HG02884 (cell line): ENCODE measurements around the gene RAB31.
"Not testable (repeated sequence)": the region's sequence is repeated elsewhere in the genome, so short reads cannot be mapped to it uniquely, and the experiment has no call there.

ENCODE experiments used
- ATAC-seq: cut with Tn5 transposase; IDR thresholded peaks from one replicate; pipeline ENCODE4 v1.9.1; 2021; ENCODE audit warnings: mild to moderate bottlenecking, moderate library complexity; ENCODE audit not compliant: unreplicated experiment

Gene RAB31

DNA sequence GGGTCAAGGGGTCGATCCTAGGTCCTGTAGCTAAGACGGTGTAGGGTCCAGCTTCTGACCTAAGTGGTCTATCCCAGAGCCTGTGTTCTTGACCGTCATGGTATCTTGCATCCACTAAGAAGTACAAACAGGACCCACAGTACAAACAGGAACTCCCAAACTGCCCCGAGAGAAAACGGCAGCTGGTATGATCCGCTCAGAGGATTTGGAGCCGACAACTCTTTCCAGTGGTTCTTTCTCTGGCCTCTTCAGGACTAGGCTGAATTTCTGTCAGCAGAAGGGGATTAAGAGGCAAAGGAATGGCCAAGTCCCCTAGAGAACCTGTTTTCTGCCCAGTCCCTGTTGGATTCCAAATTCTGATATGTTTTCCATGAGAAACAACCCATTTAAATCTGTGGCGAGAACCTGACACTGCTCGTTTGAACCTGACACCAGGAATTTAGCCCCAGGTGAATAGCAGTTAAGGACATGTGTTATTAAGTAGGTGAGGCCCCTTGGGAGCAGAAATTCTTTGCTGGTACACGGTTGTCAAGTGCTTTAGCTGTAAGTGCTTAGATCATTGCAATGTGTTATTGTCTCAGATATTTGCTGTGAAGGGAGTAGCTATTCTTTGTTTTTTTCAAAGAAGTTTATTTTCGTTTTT is 127.1 kb downstream of the RAB31 start:
- ATAC-seq, result no peak

DNA sequence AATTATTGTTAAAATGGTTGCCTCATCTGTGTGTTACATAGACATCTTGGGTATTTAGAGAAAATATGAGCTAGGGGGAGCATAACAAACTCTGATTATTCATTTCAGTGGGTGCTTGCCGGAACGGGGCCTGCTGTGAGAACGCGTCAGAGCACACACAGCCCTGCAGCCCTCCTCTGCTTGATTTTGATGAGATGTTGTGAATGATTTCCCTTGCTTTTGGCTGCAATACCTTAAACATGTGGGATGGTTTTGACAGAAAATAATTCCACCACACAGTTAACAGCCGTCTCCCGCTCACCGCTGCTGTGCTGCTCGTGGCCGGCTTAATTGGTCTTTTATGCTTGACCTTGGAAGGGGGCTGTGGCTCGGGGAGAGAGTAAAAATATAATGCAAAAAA is 127.7 kb downstream of the RAB31 start:
- no peak for ATAC-seq

DNA sequence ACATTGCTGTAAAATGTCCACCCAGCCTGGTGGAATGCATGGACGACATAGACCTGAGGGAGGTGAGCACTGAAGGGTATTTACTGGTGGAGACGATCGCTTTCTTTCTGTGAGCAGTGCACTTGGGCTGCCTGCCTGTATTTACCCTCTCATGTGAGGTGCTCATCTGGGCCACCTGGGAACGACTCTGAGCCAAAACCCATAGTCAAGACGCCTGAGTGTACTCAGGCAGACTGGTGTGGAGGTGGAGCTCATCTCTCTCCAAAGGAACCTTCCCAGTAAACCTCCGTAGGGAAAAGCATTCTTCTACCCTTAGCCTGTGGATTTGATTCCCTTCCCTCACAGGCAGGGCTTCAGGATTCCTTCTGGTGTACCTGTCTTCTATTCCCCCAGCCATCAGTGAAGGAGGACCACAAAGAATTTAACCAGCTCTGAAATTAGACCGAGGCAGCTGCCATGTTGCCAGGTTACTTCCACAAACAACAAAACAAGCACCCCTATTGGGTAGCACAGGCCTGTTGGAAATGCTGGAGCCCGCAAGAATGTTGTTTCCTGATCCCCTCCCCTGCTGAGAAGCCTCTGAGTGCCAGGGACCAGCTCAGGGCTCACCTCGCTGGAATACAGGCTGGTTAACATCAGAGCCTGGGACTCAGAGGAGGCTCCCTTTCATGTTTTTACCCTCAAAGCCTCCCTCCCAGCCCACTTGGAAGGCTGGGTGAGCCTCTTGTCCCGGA is 130.2 kb downstream of the RAB31 start:
- ATAC-seq, result no peak

DNA sequence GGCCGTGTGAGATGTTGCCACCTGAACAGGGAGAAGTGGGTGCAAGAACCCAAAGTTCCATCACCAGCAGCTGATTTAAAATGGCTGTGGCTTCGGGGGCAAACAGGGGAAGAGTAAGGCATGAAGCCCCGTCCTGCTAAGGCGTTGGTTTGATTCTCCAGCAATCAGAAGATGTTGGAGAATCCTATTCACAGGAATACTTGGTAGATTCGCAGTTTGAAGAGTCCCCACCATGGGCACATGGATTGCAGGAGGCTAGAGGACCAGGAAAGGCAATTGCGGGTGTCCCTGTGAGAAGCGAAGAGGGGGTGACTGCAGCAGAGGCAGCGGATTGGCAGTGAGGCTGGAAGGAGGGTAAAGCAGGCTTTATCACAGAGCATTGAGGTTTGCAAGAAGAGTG is 131.1 kb downstream of the RAB31 start:
- ATAC-seq, result no peak

DNA sequence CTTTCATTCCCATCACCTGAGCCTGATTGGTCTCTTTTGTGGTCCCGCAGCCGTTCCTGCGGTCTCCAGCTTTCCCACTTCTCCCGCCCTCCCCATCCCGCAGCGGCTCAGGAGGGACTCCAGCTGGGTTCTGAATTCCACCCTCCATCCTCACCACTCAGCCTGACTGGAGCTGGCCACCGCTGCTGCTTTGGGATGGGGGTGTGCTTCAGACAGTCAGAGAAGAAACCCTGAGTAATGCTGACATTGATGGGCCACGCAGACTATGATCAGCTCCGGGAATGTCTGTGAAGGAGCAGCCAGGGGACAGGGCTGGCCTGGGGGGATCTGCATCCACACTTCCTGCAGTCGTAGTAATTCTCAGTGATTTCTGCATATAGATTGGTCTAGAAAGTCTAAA is 131.8 kb downstream of the RAB31 start:
- ATAC-seq, result no peak

DNA sequence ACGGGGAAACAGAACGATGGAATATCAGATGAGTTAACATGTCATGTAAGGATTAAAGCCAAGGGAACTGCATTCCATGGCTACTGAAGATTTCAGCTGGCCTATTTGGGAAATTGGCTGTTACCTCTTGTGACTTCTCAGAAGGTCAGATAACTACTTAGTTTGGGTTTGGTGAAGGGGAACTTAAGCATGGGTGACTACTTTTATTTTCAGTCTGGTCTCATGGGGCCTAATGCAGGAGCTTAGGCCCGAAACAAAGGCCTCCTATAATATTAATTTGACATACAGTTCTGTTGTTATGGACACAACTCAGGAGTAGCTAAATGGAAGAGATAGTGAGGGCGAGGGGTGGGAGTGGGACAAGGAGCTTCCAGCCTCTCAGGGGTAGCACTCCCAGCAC is 133.7 kb downstream of the RAB31 start:
- no peak for ATAC-seq

DNA sequence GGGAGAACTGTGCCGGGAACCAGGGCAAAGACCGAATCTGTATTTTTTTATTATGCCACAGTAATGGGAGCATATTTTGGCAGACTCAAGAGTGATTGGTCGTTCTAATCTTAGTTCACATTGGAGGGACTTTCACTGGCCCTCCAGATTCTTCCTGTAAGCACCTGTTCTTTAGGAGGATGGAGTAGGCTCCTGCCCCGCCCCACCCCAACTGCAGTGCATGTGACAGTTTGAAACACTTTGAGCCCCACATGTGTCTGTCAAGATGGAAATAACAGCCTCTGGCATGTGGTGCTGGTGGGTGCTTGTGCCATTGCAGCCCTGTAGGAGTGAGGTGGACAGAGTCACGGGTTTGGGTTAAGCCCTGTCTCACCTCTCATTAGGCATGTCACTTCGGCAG is 134.3 kb downstream of the RAB31 start:
- ATAC-seq, result no peak

DNA sequence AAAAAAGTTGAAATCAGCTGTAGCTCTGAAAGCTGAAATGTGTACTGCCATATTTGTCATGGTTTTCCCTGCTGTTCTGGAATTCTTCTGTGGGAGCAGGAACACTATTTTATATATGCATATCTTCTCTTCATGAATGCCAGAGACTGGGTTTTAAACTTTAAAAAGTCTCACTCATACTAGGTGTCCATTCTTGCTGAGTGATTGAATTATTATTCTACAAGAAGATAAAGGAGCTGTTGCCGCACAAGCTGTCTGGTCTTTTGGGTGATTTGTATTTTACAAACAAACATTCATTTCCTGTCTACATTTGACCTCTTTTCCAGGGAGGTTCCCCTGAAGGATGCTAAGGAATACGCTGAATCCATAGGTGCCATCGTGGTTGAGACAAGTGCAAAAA is 137.2 kb downstream of the RAB31 start:
- ATAC-seq, result no peak

DNA sequence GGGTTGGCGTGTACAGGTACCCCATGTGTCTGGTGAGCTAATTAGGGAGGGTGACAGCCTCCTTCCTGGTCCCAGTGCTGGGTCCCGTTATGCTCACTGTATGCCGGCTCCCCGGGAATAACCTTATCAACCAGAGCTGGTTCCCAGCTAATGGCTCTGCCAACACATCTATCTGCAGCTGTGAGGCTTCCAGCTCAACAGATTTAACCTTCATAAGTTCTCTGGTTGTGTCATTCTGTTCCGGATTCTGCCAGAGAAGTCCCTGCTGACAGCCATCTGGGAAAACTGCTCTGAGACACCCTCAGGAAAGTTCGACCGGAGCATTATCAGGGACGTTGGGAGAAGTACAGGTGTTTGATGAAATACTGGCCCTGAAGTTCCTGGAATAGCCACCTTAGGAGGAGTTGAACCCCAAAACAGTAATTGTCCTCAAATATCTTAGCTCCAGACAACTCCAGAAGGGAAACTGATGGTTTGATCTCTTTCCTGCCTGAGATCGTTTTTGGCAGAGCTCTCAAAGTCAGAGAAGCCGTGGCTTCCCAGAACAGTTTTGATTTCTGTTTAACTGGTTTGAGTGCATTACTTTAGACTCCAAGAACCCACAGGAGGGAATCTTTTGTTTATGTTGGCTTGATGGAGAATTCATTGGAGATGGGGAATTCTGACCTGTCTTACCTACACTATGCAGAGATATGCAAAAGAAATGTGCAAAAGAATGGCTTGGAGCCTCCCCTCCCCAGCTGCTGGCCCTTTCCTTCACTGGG is 138.2 kb downstream of the RAB31 start:
- no peak for ATAC-seq

DNA sequence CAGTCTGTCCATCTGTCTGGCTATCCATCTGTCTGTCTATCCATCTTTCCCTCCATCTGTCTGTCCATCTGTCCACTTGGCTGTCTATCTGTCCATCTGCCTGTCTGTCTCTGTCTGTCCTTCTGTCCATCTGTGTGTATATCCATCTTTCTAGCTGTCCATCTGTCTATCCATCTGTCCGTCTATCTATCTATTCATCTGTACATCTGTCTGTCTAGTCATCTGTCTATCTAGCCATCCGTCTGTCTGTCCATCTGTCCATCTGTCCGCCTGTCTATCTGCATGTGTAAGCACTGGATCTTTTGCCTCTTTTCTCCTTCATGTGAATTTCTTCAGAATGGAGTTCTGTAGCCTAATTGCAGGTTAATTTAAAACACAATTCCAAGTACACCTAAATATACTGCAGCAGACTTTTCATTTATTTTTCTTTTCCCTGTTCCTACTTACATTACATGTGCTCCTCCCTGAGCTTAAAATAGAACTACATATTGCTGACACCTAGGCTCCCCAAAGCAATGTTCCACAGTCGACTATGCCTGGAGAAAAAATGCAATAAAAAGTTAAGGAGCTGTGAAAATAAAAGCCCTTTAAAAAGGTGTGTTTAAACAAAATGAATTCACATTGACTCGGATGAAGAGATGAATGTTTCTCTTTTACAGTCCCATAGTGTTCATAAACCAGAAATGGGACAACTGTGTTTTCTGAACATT is 140.2 kb downstream of the RAB31 start:
- no peak for ATAC-seq

DNA sequence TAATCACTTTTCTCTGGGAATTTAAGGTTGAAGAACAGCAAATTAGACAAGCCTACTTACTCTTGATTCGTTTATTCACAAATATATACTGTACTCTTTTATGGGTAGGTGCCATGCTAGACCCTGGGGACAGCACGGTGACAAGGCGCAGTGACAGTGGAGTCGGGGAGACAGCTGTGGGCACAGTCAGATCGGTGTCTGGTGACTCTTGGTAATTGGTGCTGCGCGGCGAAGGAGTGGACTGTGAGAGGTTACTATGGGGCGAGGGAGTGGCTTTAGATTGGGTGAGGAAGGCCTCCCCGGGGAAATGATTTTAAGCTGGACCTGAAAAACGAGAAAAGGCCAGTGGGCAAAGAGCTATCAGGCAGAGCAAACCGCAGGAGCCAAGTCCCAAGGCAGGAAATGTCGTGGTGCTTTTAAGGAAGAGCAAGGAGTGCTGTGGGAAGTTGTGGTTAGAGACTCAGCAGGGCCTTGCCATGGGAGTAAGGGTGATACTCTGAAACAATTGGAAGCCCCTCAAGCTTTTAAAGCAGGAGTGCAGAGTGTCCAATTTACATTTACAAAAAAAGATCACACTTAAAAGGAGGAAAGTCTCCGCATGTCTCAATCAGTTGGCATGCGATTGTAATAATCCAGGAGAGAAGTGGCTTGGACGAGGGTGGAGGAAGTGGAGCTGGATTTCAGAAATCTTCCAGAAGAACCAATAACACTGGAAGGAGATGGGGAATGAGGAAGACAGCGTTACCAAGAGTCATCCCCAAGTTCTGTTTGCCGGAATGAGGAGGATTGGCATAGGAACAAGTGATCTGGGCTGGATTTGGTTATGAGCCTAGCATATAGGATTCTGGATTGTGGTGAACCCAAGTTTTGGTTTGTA is 141.5 kb downstream of the RAB31 start:
- no peak for ATAC-seq

DNA sequence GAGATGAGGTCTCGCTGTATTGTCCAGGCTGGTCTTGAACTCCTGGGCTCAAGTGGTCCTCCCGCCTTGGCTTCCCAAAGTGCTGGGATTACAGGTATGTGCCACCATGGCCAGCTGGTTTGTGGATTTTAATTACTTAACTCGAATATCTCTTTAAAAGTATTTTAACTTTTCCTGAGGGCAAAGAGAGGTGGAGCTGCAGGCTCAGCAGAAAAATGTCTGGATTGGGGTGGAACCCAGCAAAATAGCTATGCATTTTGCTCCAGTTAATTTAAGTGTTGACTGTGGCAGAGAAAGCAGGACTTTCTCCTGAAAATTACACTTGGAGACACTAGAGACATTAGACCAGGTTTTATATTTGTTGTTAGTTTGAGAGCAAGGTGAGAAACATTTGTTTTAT is 142.2 kb downstream of the RAB31 start:
- ATAC-seq, result no peak

DNA sequence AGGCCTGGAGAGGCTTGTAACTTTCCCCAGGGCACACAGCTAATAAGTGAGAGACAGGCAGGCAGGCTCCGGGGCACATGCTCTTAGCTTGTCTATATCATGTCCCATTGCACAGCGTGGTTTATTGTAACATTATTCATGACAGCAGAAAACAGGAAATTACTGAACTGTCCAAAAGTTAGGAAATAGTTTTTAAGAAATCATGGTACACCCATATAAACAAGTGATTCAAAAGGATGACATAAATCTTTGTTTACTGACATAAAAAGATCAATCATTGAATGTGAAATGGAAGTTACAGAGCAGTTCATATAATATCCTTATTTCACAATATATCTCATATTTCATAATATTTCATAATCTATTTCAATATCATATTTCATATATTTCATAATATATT is 143.4 kb downstream of the RAB31 start:
- no peak for ATAC-seq

DNA sequence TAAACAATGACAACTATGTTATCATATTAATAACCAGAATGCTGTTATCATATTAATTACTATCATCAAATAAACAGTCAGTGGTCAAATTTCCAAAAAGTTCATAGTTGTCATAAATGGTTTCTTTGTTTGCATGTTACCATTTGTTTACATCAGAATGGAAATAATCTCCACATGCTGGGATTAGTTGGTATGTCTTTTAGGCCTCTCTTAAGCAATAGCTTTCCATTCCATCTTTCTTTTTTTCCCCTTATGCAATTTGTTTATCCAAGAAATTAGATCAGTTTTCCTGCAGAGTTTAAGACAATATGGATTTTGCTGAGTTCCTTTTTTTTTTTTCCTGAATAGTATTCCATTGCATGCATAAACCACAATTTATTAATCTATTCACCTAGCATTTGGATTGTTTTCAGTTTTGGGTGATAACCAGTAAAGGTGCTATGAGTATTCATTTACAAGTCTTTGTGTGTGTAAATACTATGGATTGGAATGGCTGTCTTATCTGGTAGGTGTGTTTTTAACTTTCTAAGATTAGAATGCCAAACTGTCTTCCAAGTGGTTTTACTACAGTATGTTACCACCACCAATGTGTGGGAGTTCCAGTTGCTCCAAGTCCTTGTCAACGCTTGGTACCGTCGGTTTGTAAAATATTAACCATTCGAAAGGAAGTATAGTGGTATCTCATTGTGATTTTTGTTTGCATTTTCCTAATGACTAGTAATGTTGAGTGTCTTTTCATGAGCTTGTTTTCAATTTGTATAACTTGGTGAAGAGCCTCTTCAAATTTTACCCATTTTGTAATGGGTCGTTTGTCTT is 144.4 kb downstream of the RAB31 start:
- ATAC-seq, result no peak

DNA sequence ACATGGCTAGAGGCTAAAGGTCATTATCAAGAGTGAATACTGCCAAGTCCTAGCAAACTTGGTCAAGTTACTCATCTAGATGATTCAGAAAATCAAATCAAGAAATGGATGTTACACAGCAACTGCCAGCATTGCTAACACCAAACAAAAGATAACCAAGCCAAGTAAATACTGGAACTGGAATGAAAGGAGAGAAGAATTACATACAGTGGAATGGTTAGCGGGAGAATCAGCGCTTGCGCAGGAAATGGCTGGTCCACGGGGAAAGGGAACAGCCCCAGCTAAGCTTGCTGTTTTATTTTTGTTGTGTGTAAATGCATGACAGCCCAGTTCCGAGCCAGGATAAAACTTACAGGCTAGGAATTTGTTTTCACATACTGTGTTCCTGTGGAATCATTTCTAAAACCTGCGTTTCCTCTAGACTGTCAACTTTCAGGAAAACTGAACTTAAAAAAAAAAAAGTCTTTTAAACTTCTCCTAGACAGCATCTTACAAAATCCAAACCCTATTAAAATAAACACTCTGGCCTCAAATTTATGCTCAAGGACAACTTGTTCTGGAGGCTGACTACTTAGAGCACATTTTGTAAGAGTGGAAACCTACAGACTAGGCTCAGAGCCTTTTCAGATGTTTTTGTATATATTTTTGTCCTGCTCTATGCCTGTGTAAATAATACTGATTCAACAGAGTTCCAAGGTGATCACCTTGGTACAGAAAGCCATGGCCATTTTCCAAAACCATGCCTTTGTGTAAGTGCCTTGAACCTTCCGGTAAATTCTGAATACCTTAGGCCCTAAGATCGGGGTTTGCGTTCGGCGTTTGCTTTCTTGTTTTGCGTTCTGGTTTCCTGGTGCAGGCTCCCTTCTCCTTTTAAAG is 146.9 kb downstream of the RAB31 start:
- ATAC-seq, result no peak

DNA sequence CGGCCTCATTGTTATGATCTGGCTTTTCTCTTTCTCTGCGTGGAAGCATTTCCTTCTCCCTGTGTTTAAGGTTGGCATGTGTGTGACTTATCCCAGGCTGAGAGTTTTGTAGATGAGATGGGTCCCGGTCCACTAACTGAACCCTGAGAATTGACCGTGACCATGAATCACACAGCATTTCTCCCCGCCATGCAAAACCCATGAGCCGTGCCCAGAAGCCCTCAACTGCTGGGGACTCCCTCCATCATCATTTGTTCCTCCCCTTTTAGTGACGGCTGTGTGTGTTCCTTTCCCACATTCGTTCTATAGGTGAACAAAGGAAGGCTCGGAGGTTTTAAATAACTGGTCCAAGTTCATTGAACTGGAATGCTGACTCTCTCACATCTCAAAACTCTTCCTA is 147.6 kb downstream of the RAB31 start:
- no peak for ATAC-seq

DNA sequence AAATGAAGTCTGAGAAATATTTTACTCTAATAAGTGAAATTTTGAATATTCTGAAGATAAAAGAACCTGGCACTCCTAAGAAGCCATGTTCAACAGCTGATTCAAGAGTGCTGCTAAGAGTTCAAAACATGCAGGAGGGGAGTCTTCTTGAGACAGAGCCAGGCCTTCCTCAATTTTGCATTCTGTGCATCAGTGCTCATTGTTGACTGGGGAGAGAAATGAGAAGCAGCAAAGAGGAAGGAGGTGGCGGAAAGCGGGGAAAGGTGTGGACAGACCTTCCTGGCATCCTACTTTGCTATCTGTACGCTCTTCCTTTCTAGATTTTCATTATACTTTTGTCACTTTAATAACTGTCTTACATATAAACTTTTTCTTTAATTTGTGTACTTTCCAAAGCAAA is 148.0 kb downstream of the RAB31 start:
- ATAC-seq, result no peak

DNA sequence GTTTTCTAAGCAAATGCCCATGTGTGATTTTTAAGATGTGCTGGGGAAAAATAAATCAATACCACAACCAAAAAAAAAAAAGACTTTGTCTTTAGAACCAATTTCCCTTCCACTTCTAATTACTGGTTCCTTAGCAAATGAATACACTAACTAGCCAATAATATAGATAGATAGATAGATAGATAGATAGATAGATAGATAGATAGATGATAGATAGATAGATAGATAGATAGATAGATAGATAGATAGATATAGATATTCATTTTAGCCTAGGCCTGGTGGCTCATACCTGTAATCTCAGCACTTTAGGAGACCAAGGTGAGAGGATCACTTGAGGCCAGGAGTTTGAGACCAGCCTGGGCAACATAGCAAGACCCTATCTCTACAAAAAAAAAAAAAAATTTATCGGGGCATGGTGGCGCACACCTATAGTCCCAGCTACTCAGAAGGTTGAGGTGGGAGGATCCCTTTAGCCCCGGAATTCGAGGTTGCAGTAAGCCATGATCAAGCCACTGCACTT is 149.4 kb downstream of the RAB31 start:
- not testable (repeated sequence) for ATAC-seq
